ENCODE data around the gene ZNF862. TPM values are rescaled to one million over a fixed set of nuclear protein-coding genes. Genes with fewer than 3 reads are reported as not detected.

ZNF862 gene
- total RNA-seq (2022; extraction: Qiagen RNA extraction; ENCODE audit: low read depth): 1.7 to 3.9 TPM (median 2.1 TPM) in 5 replicates

DNA sequence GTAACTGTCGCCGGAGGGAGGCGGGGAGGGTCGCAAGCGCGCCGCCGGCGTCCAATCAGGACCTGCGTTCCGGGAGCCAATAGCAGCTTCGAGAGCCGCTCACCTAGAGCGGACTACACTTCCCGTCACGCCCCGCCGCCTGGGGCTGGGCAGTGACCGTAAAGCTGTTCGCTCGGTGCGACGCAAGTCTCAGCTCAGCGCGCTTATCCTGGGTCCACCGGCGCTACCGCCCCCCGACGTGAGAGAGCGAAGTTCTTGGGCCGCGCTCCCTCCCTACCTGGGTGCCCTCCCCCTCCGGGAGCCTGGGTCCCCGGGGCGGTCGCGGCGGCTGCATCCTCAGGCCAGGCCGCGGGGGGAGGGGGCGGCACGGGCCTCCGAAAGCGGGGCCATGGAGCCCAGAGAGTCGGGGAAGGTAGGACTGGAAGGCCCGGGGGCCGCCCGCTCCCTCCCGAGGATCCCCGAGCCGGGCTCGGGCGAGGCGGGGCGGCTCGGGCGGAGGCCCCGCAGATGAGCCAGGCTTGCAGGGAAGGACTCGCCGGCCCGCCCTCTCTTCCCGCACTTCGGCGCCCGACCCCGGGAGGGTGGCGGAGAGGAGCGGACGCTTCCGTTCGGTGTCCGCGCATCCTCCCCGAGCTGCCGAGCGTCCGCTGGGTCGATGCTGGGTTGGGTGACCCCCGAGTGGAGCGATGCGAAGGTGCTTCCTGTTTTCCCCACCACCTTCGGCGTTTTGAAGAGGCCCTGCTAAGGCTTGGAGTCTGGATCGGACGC is at the start of gene ZNF862:
Gene ZNF862 (plus strand): TSS at position 152 of the 768 bp plus-strand sequence. CDS start 237 bp downstream, at position 389.

DNA sequence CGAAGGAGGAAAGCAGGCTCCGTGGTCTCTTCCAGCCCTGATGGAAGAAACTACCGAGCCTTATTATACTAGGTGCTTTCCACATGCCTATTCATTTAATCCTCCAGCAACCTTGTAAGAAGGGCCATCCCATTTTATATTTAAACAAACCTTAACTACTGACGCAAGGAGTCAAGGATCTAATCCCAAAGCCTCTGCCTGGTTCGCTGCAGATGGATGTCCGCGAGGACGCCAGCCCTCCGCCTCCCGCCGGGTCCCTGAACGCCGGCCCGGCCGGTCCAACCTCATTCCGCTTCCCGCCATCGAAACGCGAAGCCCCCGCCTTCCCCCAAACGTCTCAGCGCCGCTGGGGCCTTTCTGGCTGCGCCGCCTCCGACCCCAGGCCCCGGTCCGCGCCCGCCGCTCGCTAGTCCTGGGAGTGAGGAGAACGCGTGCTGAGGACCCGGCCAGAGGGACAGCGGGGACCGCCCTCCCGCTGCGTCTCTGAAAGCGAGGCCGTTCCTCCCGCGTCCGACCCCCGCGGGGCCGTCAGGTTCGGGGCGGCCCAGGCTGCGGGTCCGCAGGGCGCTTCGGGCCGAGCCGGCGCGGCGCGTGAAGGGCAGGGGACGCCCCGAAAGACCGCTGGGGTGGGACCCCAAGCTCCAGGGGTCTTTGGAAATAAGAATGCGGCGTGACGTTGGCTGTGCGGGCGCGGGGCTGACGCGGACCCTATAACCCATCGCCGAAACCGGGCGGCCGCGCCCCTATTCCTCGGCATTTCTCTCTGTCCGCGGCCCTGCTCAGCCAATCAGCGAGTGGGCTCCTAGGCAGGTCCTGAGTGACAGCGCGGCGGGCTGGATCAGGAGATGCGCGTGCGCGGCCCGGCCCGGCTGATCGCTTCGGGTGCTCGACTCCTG is 35.1 kb downstream of the ZNF862 start, which contains the start of gene ATP6V0E2:
Gene ATP6V0E2 (plus strand): TSS at position 896 of the 896 bp plus-strand sequence. CDS start 97 bp downstream, outside the sequence.

Other genes with a start within 250 kb of the ZNF862 start
- 0.91 to 1.2 TPM (median 1.0 TPM) in 5 replicates for gene ZNF467, start 64.8 kb upstream of the ZNF862 start, total RNA-seq (2022; extraction: Qiagen RNA extraction; ENCODE audit: low read depth)
- gene ATP6V0E2, start 35.6 kb downstream of the ZNF862 start, total RNA-seq (2022; extraction: Qiagen RNA extraction; ENCODE audit: low read depth): 48.2 to 62.7 TPM (median 58.5 TPM) in 5 replicates